SK-N-SH treated with all-trans-retinoic acid at 6 μM for 48 hours (cell line): Measurements from ENCODE around the gene HDAC11.

Experiments
- ARNTL ChIP-seq: fragments of 450-650 bp; formaldehyde crosslinking; IDR thresholded peaks from 2 replicates; pipeline ENCODE4 v1.5.0; 2020; ENCODE audit warnings: low read depth, mild to moderate bottlenecking, moderate library complexity, borderline replicate concordance
- CSRNP3 ChIP-seq: fragments of 250-450 bp; sonication (Bioruptor Pico); IDR thresholded peaks from 2 replicates; pipeline ENCODE4 v1.5.1; 2021; ENCODE audit warnings: mild to moderate bottlenecking, moderate library complexity
- GLIS3 ChIP-seq: fragments of 250-450 bp; sonication (Bioruptor Pico); IDR thresholded peaks from 2 replicates; pipeline ENCODE4 v1.5.0; 2020; ENCODE audit warnings: mild to moderate bottlenecking, moderate library complexity
- ISL1 ChIP-seq: fragments of 250-450 bp; sonication (Bioruptor Pico); IDR thresholded peaks from 2 replicates; pipeline ENCODE4 v2.1.2; 2022; ENCODE audit warnings: mild to moderate bottlenecking, moderate library complexity
- PATZ1 ChIP-seq: fragments of 250-450 bp; sonication (Bioruptor Pico); IDR thresholded peaks from 2 replicates; pipeline ENCODE4 v1.8.0; 2020; ENCODE audit warnings: mild to moderate bottlenecking, moderate library complexity, borderline replicate concordance
- PPARA ChIP-seq: fragments of 250-450 bp; sonication (Bioruptor Pico); IDR thresholded peaks from 2 replicates; pipeline ENCODE4 v1.5.0; 2020; ENCODE audit warnings: mild to moderate bottlenecking, borderline replicate concordance
- SNAI2 ChIP-seq: fragments of 250-450 bp; sonication (Bioruptor Pico); IDR thresholded peaks from 2 replicates; pipeline ENCODE4 v1.5.0; 2020; ENCODE audit warnings: mild to moderate bottlenecking, moderate library complexity
- TCF4 ChIP-seq: fragments of 250-450 bp; sonication (Bioruptor Pico); IDR thresholded peaks from 2 replicates; pipeline ENCODE4 v1.8.0; 2021; ENCODE audit warnings: mild to moderate bottlenecking, moderate library complexity, borderline replicate concordance
- ZC3H10 ChIP-seq: fragments of 250-450 bp; sonication (Bioruptor Pico); IDR thresholded peaks from 2 replicates; pipeline ENCODE4 v1.5.1; 2021; ENCODE audit warnings: mild to moderate bottlenecking, moderate library complexity
- ZFP3 ChIP-seq: fragments of 250-450 bp; sonication (Bioruptor Pico); IDR thresholded peaks from 2 replicates; pipeline ENCODE4 v1.5.0; 2020; ENCODE audit warnings: mild to moderate bottlenecking, moderate library complexity
- ZFP30 ChIP-seq: fragments of 450-650 bp; formaldehyde crosslinking; IDR thresholded peaks from 2 replicates; pipeline ENCODE4 v1.5.0; 2022; ENCODE audit warnings: mild to moderate bottlenecking, moderate library complexity
- ZNF565 ChIP-seq: fragments of 450-650 bp; formaldehyde crosslinking; conservative IDR thresholded peaks from 2 replicates; pipeline ENCODE4 v1.5.0; 2020; ENCODE audit warnings: low read depth, mild to moderate bottlenecking, moderate library complexity
- ZNF70 ChIP-seq: fragments of 450-650 bp; formaldehyde crosslinking; IDR thresholded peaks from 2 replicates; pipeline ENCODE4 v1.5.0; 2020; ENCODE audit warnings: mild to moderate bottlenecking, moderate library complexity
- ZNF8 ChIP-seq: fragments of 450-650 bp; formaldehyde crosslinking; IDR thresholded peaks from 2 replicates; pipeline ENCODE4 v1.5.0; 2020; ENCODE audit warnings: mild to moderate bottlenecking, moderate library complexity

- TF ChIP-seq PATZ1 (CRISPR knock-in tag) (no peak), ZNF70 (CRISPR knock-in tag) (no peak), ZNF8 (CRISPR knock-in tag) (no peak), ZFP3 (CRISPR knock-in tag) (no peak), GLIS3 (no peak), CSRNP3 (CRISPR knock-in tag) (no peak), ARNTL (CRISPR knock-in tag) (no peak), PPARA (CRISPR knock-in tag) (no peak), ZNF565 (no peak), SNAI2 (CRISPR knock-in tag) (no peak), ISL1 (CRISPR knock-in tag) (no peak), ZFP30 (CRISPR knock-in tag) (no peak), ZC3H10 (no peak), TCF4 (CRISPR knock-in tag) (no peak)
Measured at GRCh38 chr3:13533885-13534301, 53.8 kb downstream of the HDAC11 start.
